NCI-H1694 (cell line): ENCODE results near the gene PPP2R2B.

Source experiments
- DNase-seq: peaks from one replicate; lab custom pipeline; 2025; lab: John Stamatoyannopoulos, UW

PPP2R2B gene

DNA sequence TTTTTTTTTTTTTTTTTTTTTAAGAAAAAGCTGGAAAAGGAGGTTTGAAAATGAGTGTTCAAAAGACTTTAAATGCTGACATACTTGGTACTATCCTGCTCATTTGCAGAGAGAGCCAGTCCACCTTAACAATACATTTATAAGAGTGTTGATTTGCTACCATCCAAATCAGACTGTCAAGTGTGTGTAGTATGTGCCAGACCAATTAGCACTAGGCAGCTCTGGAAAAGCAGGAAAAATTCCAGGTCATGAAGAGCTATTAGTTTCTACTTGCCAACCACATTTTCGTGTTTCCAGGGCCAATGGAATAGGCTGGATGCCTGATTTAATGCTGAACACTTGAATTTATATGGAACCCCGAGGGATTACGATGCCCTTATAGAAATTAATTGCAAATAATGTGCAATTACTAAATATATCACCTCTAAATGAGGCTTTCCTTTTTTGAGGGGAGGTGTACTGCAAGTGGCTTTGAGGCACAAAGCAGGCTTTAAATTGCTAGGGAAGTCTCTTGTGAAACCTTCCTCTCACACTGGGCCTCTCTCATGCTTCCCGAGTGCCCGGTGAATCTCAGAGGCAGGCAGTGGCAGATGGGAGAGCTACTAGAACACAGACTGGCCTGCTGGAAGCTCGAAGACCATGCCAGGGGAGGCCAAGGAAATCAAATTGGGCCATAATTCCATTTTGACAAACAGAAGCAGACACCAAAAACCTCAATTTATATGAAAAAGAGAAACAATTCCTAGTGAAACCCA is 178.7 kb downstream of the PPP2R2B start:
- DNase-seq, result peak; percentile 87

DNA sequence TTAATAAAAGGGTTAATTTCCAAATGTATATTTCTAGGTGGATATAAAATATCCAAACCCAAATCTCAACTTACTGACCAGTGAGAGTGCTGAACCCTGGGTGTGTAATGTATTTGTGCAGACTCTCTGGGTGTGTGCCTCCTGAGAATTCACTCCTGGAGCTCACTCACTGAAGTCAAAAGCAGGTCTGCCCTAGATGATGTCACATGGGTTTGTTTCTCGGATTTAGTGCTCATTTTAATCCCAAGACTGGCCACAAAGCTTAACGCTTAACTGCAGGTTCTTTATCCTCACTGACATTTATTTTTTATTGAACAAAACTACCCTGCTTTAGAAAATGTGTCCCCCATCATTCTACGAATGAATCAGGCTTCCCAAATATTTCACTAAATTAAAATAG is 179.4 kb downstream of the PPP2R2B start:
- no peak for DNase-seq

DNA sequence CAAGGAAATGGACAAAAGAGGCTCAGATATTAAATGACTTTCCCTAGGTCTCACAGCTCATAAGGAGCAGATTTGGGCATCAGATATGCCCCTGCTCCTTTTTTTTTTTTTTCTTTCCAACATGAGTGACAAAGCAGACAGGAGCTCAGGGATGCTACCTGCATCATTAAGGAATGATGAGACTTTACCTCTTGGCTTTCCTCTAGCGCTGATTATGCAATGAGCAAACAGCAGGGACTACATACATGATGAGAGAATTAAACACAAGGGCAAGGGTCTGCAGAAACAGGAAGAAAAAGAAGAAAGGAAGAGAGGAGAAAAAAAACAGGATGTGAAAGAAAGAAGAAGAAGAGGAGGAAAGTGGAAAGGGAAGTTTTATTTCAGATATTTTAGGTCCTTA is 179.9 kb downstream of the PPP2R2B start:
- no peak for DNase-seq

DNA sequence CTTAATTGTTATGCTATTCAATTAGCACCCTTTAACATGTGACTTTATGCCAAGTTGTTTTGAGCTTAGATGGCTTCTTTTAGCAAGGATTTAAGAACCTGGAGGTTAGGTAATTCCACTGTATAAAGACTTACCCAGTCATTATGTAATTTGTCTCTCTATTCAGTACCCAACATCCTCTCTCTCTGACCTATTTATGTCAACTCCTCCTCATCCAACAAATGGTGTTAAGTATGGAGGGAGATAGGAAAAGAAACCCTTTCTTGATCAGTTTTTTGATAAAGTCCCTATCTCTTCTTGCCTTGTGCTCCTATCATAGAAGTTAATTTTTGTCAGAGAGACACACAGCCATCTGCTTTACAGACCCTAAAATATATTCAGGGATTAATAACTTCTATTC is 181.3 kb downstream of the PPP2R2B start:
- DNase-seq, result no peak

- DNase-seq, result no peak
Observed at GRCh38 chr5:146695646-146696045, 182.9 kb downstream of the PPP2R2B start.

DNA sequence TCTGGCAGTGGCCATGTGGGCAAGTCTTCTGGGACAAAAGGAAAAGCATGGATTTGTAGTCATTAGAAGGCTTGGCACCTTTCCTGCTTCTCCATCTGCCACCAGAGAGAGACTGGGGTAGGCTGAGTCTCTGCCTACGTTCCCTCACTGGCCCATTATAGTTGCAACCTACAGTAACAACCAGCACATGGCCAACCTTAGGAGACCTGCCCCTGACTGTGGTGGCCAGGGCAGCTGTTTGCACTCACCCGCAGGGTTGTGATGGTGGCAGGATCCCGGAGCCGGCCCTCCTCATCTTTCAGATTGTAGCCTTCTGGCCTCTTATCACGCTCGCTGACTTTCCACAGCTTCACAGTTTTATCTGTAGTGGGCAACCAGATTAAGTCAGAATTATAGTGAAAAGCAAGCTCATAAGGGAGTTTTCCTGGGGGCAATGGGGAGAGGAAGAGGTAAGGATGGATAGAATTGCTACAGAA is 187.6 kb downstream of the PPP2R2B start:
- peak; percentile 95 for DNase-seq

DNA sequence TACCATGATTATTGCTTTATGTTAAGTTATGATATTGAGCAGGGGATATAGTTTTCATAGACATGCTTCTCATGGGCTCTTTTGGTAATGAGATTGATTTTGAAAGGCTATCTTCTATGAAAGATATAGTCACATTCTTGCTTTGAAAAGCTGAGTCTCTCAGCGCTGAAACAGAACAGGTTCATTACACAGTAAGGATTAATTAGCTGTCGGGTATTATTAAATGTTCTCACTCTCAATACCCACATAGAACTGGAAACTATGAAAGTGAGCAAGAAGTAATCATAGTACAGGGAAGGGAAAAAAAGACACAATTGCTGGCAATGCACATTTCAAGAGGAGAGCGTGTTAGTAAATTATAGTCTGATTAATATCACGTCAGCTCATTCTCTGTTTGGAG is 190.9 kb downstream of the PPP2R2B start:
- no peak for DNase-seq

DNA sequence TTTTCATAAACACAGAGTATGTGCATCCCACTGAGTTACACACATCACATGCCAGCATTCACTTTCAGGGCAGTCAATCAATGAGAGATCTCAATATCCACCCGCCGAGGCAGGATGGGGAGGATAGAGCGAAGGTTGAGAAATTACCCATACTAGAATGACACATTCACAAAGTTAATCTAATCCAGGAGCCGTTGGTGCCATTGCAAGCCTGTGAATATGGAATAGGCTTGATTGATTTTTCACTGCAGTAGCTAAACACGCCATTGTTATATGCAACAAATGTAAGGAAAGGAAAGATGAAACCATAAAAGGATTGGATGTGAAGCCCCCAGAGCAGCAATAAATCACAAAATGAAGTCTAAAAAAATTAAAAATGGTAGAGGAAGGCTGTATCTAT is 194.7 kb downstream of the PPP2R2B start:
- no peak for DNase-seq

DNA sequence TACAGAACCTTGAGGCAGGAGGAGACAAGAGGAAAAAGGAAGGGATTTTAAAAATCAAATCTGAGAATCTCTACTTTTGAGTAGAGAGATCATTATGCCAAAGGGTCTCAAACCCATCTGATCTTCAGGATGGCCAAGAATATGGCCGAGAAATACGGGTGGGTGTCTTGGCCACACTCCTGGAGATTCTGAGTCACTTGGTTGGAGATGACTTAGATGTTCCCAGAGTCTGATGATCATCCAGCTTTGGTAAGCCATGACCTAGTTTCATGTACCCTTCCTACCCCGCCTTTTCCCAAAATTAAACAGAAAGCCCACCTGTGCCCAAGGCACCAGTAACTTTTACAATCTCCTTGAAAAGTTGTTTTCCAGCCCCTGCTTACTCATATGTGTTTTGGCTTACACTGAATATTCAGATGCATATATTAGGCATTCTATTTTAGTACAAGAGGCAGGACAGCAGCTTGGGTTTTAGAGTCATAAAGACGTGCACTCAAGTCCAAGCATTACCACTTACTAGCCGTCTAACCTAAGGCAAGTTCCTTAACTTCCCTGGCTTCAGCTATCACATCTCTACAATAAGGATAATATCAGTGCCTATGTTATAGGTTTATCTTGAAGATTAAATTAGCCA is 195.5 kb downstream of the PPP2R2B start:
- no peak for DNase-seq

- DNase-seq, result no peak
Observed at GRCh38 chr5:146681585-146682105, 196.9 kb downstream of the PPP2R2B start.

GRCh38 chr5:146680846-146681584 is 197.5 kb downstream of the PPP2R2B start:
- no peak for DNase-seq

- DNase-seq, result no peak
Observed at GRCh38 chr5:146675636-146676035, 202.9 kb downstream of the PPP2R2B start.

- no peak for DNase-seq
Observed at GRCh38 chr5:146672866-146673265, 205.7 kb downstream of the PPP2R2B start.

GRCh38 chr5:146671561-146672295 is 206.8 kb downstream of the PPP2R2B start:
- DNase-seq, result no peak

- DNase-seq, result no peak
Observed at GRCh38 chr5:146669656-146670055, 208.9 kb downstream of the PPP2R2B start.

DNA sequence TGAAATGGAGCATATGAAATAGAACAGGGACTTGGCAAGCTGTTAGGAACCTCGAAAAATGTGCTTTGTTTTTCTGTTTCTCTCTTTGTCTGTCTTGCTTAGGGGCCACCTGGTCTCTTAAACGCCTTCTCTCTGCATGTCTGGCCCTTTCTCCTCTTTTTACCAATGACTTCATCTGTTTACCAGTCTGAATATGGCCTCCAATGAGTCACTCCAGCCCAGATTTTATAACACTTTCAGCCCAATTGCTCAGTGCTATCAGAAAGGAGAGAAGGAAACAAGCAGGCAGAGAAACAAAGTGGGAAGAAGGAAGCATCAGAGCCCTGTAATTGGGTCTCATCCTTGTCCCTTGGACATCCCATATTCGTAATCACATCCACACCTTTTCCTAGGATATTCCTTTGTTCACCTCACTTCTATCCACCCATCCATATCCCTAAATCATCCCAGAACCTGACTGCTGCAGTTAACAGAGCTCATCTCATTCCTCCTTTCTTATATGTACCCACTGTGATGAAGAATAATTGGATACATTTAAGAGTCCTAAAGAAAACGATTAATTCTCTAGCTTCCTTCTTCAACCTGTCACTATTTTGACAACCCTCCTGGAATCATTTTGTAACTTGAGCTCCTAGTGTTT is 210.8 kb downstream of the PPP2R2B start:
- peak; percentile 53 for DNase-seq

DNA sequence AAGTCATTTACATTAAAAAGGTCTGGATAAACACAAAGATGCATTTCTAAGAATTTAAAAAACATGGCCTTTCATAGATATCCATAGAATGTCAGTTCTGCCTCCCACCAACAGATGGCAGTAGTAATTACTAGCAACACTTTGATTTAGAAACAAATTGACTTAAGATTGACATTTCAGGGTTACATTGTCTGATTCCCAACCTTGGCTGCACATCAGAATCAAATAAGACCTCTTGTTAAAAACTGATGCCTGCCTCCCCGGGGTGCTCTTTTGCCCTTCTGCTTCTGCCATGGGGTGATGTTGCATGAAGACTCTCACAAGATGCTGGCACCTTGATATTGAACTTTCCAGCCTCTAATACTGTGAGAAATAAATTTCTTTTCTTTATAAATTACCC is 216.3 kb downstream of the PPP2R2B start:
- DNase-seq, result no peak

GRCh38 chr5:146660376-146660960 is 218.1 kb downstream of the PPP2R2B start:
- no peak for DNase-seq

- DNase-seq, result no peak
Observed at GRCh38 chr5:146659961-146660360, 218.6 kb downstream of the PPP2R2B start.

DNA sequence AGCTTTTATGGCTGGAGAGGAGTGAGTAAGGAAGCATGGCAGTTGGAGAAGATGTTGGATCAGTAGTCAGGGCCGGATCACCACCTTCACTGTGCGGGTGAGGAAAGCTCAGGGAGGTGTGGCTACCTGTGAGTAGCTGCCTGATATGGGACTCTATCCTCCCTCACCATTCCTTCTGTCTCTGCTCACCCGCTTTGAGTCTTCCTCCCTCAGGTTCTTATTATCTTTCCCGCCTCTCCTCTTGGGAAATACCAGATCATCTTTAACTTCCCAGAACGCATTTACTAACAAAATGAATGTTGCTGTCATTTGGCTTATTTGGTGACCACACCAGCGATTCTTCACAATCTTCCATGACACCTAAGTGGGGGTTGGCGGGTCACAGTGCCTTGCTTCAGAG is 221.9 kb downstream of the PPP2R2B start:
- no peak for DNase-seq

DNA sequence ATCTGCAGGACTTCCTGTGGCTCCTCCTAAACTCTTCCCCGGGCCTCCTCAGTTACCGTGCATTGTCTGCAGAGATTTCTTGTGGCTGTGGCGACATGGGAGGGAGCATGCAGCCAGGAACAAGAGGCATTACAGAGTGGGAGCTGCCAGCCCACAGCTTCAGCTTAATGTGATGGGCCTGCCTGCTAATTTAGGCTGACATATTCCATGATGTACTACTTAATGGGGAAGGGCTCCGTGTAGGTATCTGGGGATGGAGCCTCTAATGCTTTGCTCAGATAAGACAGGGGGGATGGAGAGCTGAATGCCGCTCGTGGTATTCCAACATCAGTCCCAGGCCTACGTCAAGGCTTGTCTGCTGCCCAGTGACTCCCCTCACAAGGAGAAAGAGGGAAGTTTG is 225.0 kb downstream of the PPP2R2B start:
- DNase-seq, result no peak
